K562 (cell line): Measurements from ENCODE around the gene INCENP. TPM values are rescaled to one million over a fixed set of nuclear protein-coding genes. Genes with fewer than 3 reads are reported as not detected.

Source experiments
- BRD9 ChIP-seq: fragments of 450-650 bp; IDR thresholded peaks from 2 replicates; pipeline ENCODE4 v1.6.1; 2018; ENCODE audit warnings: low read depth; ENCODE audit not compliant: partially characterized antibody
- CREBBP ChIP-seq: IDR thresholded peaks from one replicate; pipeline ENCODE4 v1.6.1; 2012; ENCODE audit warnings: low read depth, mild to moderate bottlenecking, control low read depth, inconsistent platforms, low read length
- GATAD2B ChIP-seq: fragments of 450-650 bp; IDR thresholded peaks from 2 replicates; pipeline ENCODE4 v1.6.1; 2017; ENCODE audit warnings: mild to moderate bottlenecking, borderline replicate concordance
- KLF6 ChIP-seq: fragments of 250-450 bp; sonication (Bioruptor Pico); IDR thresholded peaks from 2 replicates; pipeline ENCODE4 v1.4.0; 2020; ENCODE audit warnings: mild to moderate bottlenecking, moderate library complexity, borderline replicate concordance
- PTBP1 ChIP-seq: fragments of 200-400 bp; formaldehyde crosslinking; IDR thresholded peaks from 2 replicates; pipeline ENCODE4 v1.6.1; 2017; ENCODE audit warnings: low read depth, low read length
- ZBTB40 ChIP-seq, 2 experiments: fragments of 450-650 bp in 1 of 2; sonication (generic) in 1 of 2; formaldehyde crosslinking in 1 of 2; IDR thresholded peaks; 2 replicates each; pipeline versions ENCODE4 v1.7.1 to v1.9.0; 2016 to 2022; ENCODE audit warnings: inconsistent platforms in 1 of 2, mild to moderate bottlenecking in 1 of 2, missing genetic modification reagents in 1 of 2
- ZNF212 ChIP-seq: fragments of 450-650 bp; formaldehyde crosslinking; IDR thresholded peaks from 2 replicates; pipeline ENCODE4 v1.4.0; 2020; ENCODE audit warnings: mild to moderate bottlenecking
- ZNF41 ChIP-seq: fragments of 250-450 bp; sonication (Bioruptor Pico); conservative IDR thresholded peaks from 2 replicates; pipeline ENCODE4 v1.4.0; 2020; ENCODE audit warnings: mild to moderate bottlenecking
- polyA plus RNA-seq, 8 experiments: library from polyadenylated mRNA; depleted of rRNA in 4 of 8; stranded (reverse) in 5 of 8; unstranded in 3 of 8; fragments of >200 nt; fragmentation: Nextera tagmentation in 2 of 8; fragmentation: Illumina TruSeq in 1 of 8; extraction: Ambion mirVana in 2 of 8; extraction: Trizol in 1 of 8; gene quantifications; 2 replicates each; pipeline versions ENCODE4 v1.2.1 to v1.2.3, GENCODE V29; 2011 to 2014; ENCODE audit warnings: inconsistent platforms in 1 of 8, missing spikeins in 1 of 8
- total RNA-seq, 7 experiments: library from RNA; depleted of rRNA in 6 of 7; stranded (reverse); fragments of >200 nt in 6 of 7; fragmentation: Illumina TruSeq in 2 of 7; extraction: Trizol in 2 of 7; gene quantifications; 2 replicates each; pipeline versions ENCODE4 v1.2.1 to v1.2.3, GENCODE V29; 2011 to 2021; ENCODE audit warnings: low replicate concordance in 1 of 7

INCENP gene
- total and polyA plus RNA-seq, 9 of the 15 experiments (the other 6 are each of a cell fraction or from before 2014, with no cell fraction given), result 1.1 to 97.9 (median 28.2) TPM

DNA sequence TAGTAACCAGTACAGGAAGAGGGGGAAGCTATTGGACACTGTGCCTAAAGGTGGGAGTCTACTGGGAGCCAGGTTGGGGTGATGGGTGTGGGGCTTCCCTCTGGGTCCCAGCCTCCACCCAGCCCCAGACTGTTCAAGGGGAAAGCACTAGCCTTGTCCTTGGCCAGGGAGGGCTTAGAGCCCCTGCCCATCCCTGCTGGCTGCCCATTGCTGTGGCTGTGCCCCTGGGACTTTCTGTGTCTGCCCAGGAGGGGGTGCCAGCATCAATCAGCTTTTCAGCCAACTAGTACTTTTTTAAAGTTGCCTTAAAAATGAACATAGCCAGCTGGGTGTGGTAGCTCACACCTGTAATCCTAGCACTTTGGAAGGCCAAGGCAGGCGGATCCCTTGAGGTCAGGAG is 19.9 kb downstream of the INCENP start (continued):
- no peak for TF ChIP-seq ZBTB40 (IDR thresholded peaks at IDR 0.05)
- no peak for TF ChIP-seq ZBTB40 (CRISPR knock-in tag; IDR thresholded peaks at IDR 0.05)
- no peak for TF ChIP-seq GATAD2B
- TF ChIP-seq KLF6 (CRISPR knock-in tag), result no peak
- TF ChIP-seq BRD9, result no peak
- no peak for TF ChIP-seq PTBP1
- no peak for TF ChIP-seq CREBBP
- TF ChIP-seq ZNF41 (CRISPR knock-in tag), result no peak
- no peak for TF ChIP-seq ZNF212 (CRISPR knock-in tag)
